Mesenchymal stem cell (in vitro differentiated cells and primary cell): ENCODE results near the gene ADAM12.
A peak's percentile ranks its signal among the peaks of the same experiment; 100 is the strongest.

ENCODE experiments used
- DNase-seq: peaks from one replicate; pipeline ENCODE4 v3.0.0-alpha.2; 2013
- H2AFZ ChIP-seq: one replicate; pipeline ENCODE4 v1.6.1; 2013; ENCODE audit warnings: low read depth, mild to moderate bottlenecking, control low read depth, inconsistent platforms, low read length, moderate library complexity
- H2AK5ac ChIP-seq: 2 replicates; pipeline ENCODE4 v1.6.1; 2013; ENCODE audit warnings: low read length, moderate library complexity, mild to moderate bottlenecking, inconsistent platforms; ENCODE audit not compliant: severe bottlenecking
- H2BK120ac ChIP-seq: one replicate; pipeline ENCODE4 v1.6.1; 2013; ENCODE audit warnings: low read depth, mild to moderate bottlenecking, inconsistent platforms, low read length, moderate library complexity
- H2BK12ac ChIP-seq, 2 experiments: one replicate each; pipeline ENCODE4 v1.6.1; 2013; ENCODE audit warnings: inconsistent platforms in 2 of 2, low read length in 2 of 2, mild to moderate bottlenecking in 2 of 2, moderate library complexity in 2 of 2, control low read depth in 1 of 2
- H2BK15ac ChIP-seq: one replicate; pipeline ENCODE4 v1.6.1; 2013; ENCODE audit warnings: mild to moderate bottlenecking, low read depth, inconsistent platforms; ENCODE audit not compliant: poor library complexity, severe bottlenecking
- H2BK5ac ChIP-seq: 2 replicates; pipeline ENCODE4 v1.6.1; 2013; ENCODE audit warnings: low read depth, mild to moderate bottlenecking, low read length, control low read depth, inconsistent platforms; ENCODE audit not compliant: poor library complexity, severe bottlenecking
- H3K14ac ChIP-seq, 2 experiments: one replicate each; pipeline ENCODE4 v1.6.1; 2013; ENCODE audit warnings: inconsistent platforms in 2 of 2, low read length in 2 of 2, control low read depth in 1 of 2, mild to moderate bottlenecking in 1 of 2, moderate library complexity in 1 of 2
- H3K18ac ChIP-seq, 2 experiments: one replicate each; pipeline ENCODE4 v1.6.1; 2013; ENCODE audit warnings: inconsistent platforms in 2 of 2, low read length in 2 of 2, control low read depth in 1 of 2, low read depth in 1 of 2, mild to moderate bottlenecking in 1 of 2
- H3K23ac ChIP-seq, 2 experiments: one replicate each; pipeline ENCODE4 v1.6.1; 2013; ENCODE audit warnings: inconsistent platforms in 2 of 2, low read length in 2 of 2, mild to moderate bottlenecking in 2 of 2, moderate library complexity in 2 of 2, control low read depth in 1 of 2
- H3K27ac ChIP-seq: 2 replicates; pipeline ENCODE4 v1.5.1; 2013; ENCODE audit warnings: mild to moderate bottlenecking, moderate library complexity, low read length, control low read depth, inconsistent platforms; ENCODE audit not compliant: poor library complexity, severe bottlenecking
- H3K27me3 ChIP-seq, 2 experiments: 2 replicates each; pipeline versions ENCODE4 v1.6.1 to v1.7.0; 2013; ENCODE audit warnings: low read length in 2 of 2, mild to moderate bottlenecking in 2 of 2, moderate library complexity in 2 of 2, control low read depth in 1 of 2, inconsistent platforms in 1 of 2; ENCODE audit not compliant: control insufficient read depth in 1 of 2, insufficient read depth in 1 of 2
- H3K36me3 ChIP-seq, 2 experiments: 2 replicates each; pipeline versions ENCODE4 v1.6.1 to v1.7.0; 2013; ENCODE audit warnings: low read length in 2 of 2, control low read depth in 1 of 2, inconsistent platforms in 1 of 2, low read depth in 1 of 2, mild to moderate bottlenecking in 1 of 2; ENCODE audit not compliant: insufficient read depth in 2 of 2, control insufficient read depth in 1 of 2
- H3K4ac ChIP-seq, 2 experiments: one replicate each; pipeline ENCODE4 v1.6.1; 2013; ENCODE audit warnings: inconsistent platforms in 2 of 2, low read length in 2 of 2, mild to moderate bottlenecking in 2 of 2, moderate library complexity in 2 of 2, control low read depth in 1 of 2, low read depth in 1 of 2
- H3K4me1 ChIP-seq: 2 replicates; pipeline ENCODE4 v1.6.1; 2013; ENCODE audit warnings: low read depth, low read length, control low read depth; ENCODE audit not compliant: control insufficient read depth, insufficient read depth
- H3K4me2 ChIP-seq: 2 replicates; pipeline ENCODE4 v1.6.1; 2013; ENCODE audit warnings: low read length, mild to moderate bottlenecking, inconsistent platforms; ENCODE audit not compliant: poor library complexity, severe bottlenecking
- H3K4me3 ChIP-seq, 2 experiments: 2 replicates each; pipeline versions ENCODE4 v1.5.1 to v1.7.0; 2013; ENCODE audit warnings: low read length in 2 of 2, mild to moderate bottlenecking in 2 of 2, control low read depth in 1 of 2, low read depth in 1 of 2; ENCODE audit not compliant: insufficient read depth in 1 of 2
- H3K79me1 ChIP-seq: replicated peaks from 2 replicates; pipeline ENCODE4 v1.6.1; 2013; ENCODE audit warnings: mild to moderate bottlenecking, control low read depth, low read length, inconsistent platforms; ENCODE audit not compliant: poor library complexity, severe bottlenecking
- H3K9ac ChIP-seq: 2 replicates; pipeline ENCODE4 v1.7.0; 2013; ENCODE audit warnings: mild to moderate bottlenecking, low read length, moderate library complexity
- H3K9me3 ChIP-seq: 2 replicates; pipeline ENCODE4 v1.7.0; 2013; ENCODE audit warnings: mild to moderate bottlenecking, low read length; ENCODE audit not compliant: control insufficient read depth
- H4K8ac ChIP-seq: one replicate; pipeline ENCODE4 v1.6.1; 2013; ENCODE audit warnings: inconsistent platforms, mild to moderate bottlenecking, low read length, moderate library complexity
- H4K91ac ChIP-seq: one replicate; pipeline ENCODE4 v1.6.1; 2013; ENCODE audit warnings: mild to moderate bottlenecking, low read length, inconsistent platforms
- WGBS: methylation state at CpG from one replicate; pipeline ENCODE4 v1.1.7; 2013; ENCODE audit warnings: mixed read lengths; 5-methylcytosine and 5-hydroxymethylcytosine counted together

Gene ADAM12

DNA sequence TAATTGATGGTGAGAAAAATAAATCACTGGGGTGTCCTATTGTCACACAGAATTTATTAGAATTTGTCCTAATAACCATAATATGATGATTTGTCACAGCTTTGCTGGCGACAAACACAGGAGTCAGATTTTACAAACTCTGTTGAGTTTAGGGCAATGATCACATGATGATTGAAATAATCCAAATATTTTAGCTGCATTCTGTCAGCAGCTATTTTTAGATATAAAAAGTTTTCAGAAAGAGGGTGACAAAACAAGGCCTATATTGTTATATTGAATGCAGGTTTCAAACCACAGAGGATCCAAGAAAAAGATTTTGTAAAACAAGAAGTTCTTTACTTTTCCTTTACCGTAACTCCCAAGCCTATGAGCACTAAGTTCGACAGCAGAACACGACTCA, 178.8 kb downstream of the ADAM12 start:
- H3K27me3 ChIP-seq = no peaks in the 10 kb centered on the region

DNA sequence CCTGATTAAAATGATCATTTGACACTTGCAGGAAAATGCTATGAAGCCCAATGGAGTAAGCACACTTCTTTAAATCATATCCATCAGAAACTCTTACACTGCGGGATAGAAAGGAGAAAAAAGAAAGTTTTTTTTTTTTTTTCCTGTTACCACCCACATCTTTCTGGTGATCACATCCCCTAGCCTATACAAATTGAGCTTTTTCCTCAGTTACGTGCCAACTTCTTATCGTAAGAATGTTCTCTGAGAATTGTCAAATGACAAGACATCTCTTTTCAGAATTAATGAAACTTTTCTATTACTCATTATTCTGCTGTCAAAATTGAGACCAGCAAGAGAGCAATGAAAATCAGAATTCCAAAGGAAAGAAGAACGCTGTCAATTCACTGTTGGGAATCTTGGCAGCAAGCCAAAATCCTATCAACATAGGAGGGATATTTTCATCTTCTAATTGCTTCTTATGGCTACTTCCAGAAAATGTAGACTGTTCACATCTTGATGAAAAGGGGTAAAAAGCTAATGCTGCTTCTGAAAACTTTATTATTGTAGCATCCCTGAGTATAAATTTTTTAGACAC, 179.5 kb downstream of the ADAM12 start:
- H2BK5ac ChIP-seq = no peak overlapping the region
- H3K79me1 ChIP-seq = peaks cover 31% of the 10 kb centered on the region
- H2BK12ac ChIP-seq = no peak overlapping the region
- H2AFZ ChIP-seq = no peak overlapping the region
- H3K36me3 ChIP-seq = peaks cover 11 to 22% of the 10 kb centered on the region in 2 experiments
- H3K9ac ChIP-seq = peak overlapping the region; percentile 72
- H3K4me2 ChIP-seq = no peak overlapping the region
- no peak overlapping the region for H4K91ac ChIP-seq
- H3K27me3 ChIP-seq = no peaks in the 10 kb centered on the region
- no peak for DNase-seq
- no peak overlapping the region for H3K23ac ChIP-seq
- H3K14ac ChIP-seq = no peak overlapping the region
- no peak overlapping the region for H2AK5ac ChIP-seq
- no peak overlapping the region for H3K27ac ChIP-seq
- WGBS = 99% methylated on average over 4 of the region's 4 CpGs
- no peak overlapping the region for H3K4ac ChIP-seq
- no peak overlapping the region for H2BK15ac ChIP-seq
- no peak overlapping the region for H3K18ac ChIP-seq
- H3K9me3 ChIP-seq = no peaks in the 10 kb centered on the region
- H3K4me1 ChIP-seq = peaks cover 2% of the 10 kb centered on the region
- no peak overlapping the region for H3K4me3 ChIP-seq
- H4K8ac ChIP-seq = no peak overlapping the region
- no peak overlapping the region for H2BK120ac ChIP-seq

More for the DNA sequence above, 178.8 kb downstream of the ADAM12 start:
- Histone ChIP-seq H3K9ac (peak overlapping the region; percentile 72), H4K8ac (no peak overlapping the region), H3K4ac (no peak overlapping the region), H3K36me3 (peaks cover 11 to 27% of the 10 kb centered on the region in 2 experiments), H2BK120ac (no peak overlapping the region), H3K18ac (no peak overlapping the region), H2BK15ac (no peak overlapping the region), H3K14ac (no peak overlapping the region), H3K4me1 (peaks cover 2% of the 10 kb centered on the region), H3K4me2 (no peak overlapping the region), H4K91ac (no peak overlapping the region), H2AFZ (no peak overlapping the region), H2BK12ac (peak overlapping the region in 1 of 2 experiments; percentile 57), H3K79me1 (peaks cover 30% of the 10 kb centered on the region), H3K9me3 (no peaks in the 10 kb centered on the region), H2BK5ac (no peak overlapping the region), H3K4me3 (no peak overlapping the region), H3K27ac (no peak overlapping the region), H3K23ac (no peak overlapping the region), H2AK5ac (no peak overlapping the region)
- DNase-seq = no peak
- 64% methylated on average over 3 of the region's 4 CpGs for WGBS

DNA sequence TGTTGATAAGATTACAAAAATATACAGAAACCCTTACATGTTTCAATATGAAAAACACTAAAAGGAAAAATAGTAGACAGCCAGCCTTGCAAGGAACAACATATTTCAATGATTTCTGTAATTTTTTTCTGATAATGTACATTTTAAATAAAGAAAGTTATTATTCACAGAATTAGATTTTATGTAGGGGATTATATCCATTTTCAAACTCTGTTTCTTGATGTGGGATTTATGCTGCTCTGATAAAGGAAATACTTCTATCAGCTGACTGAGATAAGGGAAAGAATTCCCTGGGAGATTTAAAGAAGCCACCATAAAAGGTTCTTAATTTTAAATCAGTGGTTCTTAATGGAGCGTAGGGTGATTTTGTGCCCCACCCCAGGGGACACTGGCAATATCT, 180.4 kb downstream of the ADAM12 start:
- no peaks in the 10 kb centered on the region for H3K9me3 ChIP-seq
- WGBS = 82% methylated on average over 1 of the region's 1 CpG
- H3K4ac ChIP-seq = peak overlapping the region in 1 of 2 experiments; percentile 47
- H3K4me3 ChIP-seq = no peak overlapping the region
- peaks cover 11 to 22% of the 10 kb centered on the region in 2 experiments for H3K36me3 ChIP-seq
- peak overlapping the region; percentile 23 for H2BK120ac ChIP-seq
- H3K27ac ChIP-seq = no peak overlapping the region
- H3K27me3 ChIP-seq = no peaks in the 10 kb centered on the region
- no peak overlapping the region for H3K4me2 ChIP-seq
- H2BK12ac ChIP-seq = no peak overlapping the region
- no peak overlapping the region for H2AFZ ChIP-seq
- no peak overlapping the region for H3K14ac ChIP-seq
- no peak overlapping the region for H3K23ac ChIP-seq
- H2BK5ac ChIP-seq = no peak overlapping the region
- H2BK15ac ChIP-seq = no peak overlapping the region
- peak overlapping the region in 1 of 2 experiments; percentile 72 for H3K18ac ChIP-seq
- peak overlapping the region; percentile 36 for H4K8ac ChIP-seq
- peak overlapping the region; percentile 72 for H3K9ac ChIP-seq
- no peak for DNase-seq
- peaks cover 34% of the 10 kb centered on the region for H3K79me1 ChIP-seq
- H4K91ac ChIP-seq = no peak overlapping the region
- peaks cover 4% of the 10 kb centered on the region for H3K4me1 ChIP-seq
- H2AK5ac ChIP-seq = no peak overlapping the region

DNA sequence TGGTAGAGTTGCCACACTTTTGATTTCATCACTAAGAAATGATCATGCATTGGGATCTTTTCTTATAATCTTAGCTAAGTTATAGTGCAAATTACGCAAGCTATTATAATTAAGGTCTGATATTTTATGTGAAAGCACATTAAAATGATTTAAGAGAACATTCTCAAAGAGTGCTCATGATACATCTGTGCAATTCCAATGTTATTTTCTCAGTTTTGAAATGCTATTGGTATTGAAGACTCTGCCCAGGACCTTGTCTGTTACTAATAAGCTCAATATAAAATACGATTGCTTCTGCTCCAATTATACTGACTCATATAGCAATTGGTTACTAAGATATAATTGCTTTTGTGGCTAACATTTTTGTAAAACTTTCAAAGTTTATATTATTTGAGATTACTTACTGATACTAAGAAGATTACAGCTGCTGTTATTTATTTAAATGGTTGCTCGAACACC, 180.9 kb downstream of the ADAM12 start:
- no CpG with 5 or more reads among the region's 3 CpGs for WGBS
- Histone ChIP-seq H3K27me3 (no peaks in the 10 kb centered on the region), H3K4ac (no peak overlapping the region), H2BK15ac (no peak overlapping the region), H3K27ac (no peak overlapping the region), H3K9me3 (no peaks in the 10 kb centered on the region), H2BK12ac (no peak overlapping the region), H3K36me3 (peaks cover 11 to 22% of the 10 kb centered on the region in 2 experiments), H3K18ac (no peak overlapping the region), H3K14ac (no peak overlapping the region), H2BK5ac (no peak overlapping the region), H3K79me1 (peaks cover 34% of the 10 kb centered on the region), H3K4me1 (peaks cover 4% of the 10 kb centered on the region), H4K91ac (no peak overlapping the region), H2AFZ (no peak overlapping the region), H2AK5ac (no peak overlapping the region), H4K8ac (no peak overlapping the region), H3K9ac (peak overlapping the region; percentile 72), H3K4me2 (no peak overlapping the region), H2BK120ac (no peak overlapping the region), H3K4me3 (no peak overlapping the region), H3K23ac (no peak overlapping the region)
- DNase-seq = no peak
